Parathyroid adenoma (tissue), 2 donors: ENCODE data around the gene COL4A2.
A peak's percentile ranks its signal among the peaks of the same experiment; 100 is the strongest.

Source experiments
- H2AFZ ChIP-seq: fragments of 300-600 bp; sonication (generic); one replicate; pipeline ENCODE4 v1.7.0; 2017; ENCODE audit warnings: antibody characterized with exemption, mild to moderate bottlenecking
- H3K27ac ChIP-seq: fragments of 300-600 bp; sonication (generic); one replicate; pipeline ENCODE4 v1.7.0; 2017
- H3K27me3 ChIP-seq: fragments of 300-600 bp; sonication (generic); one replicate; pipeline ENCODE4 v1.7.0; 2017; ENCODE audit warnings: low read length; ENCODE audit not compliant: control insufficient read depth, insufficient read depth
- H3K36me3 ChIP-seq: fragments of 300-600 bp; sonication (generic); one replicate; pipeline ENCODE4 v1.7.0; 2017; ENCODE audit warnings: low read length; ENCODE audit not compliant: control insufficient read depth, insufficient read depth
- H3K4me1 ChIP-seq: fragments of 300-600 bp; sonication (generic); one replicate; pipeline ENCODE4 v1.7.0; 2017; ENCODE audit warnings: control low read depth
- H3K4me2 ChIP-seq: fragments of 300-600 bp; sonication (generic); one replicate; pipeline ENCODE4 v1.7.0; 2017; ENCODE audit warnings: low read length
- H3K4me3 ChIP-seq: fragments of 300-600 bp; sonication (generic); one replicate; pipeline ENCODE4 v1.7.0; 2017; ENCODE audit warnings: low read depth, low read length
- H3K79me2 ChIP-seq: fragments of 300-600 bp; sonication (generic); one replicate; pipeline ENCODE4 v1.7.0; 2017; ENCODE audit warnings: control low read depth
- H3K9ac ChIP-seq: fragments of 300-600 bp; sonication (generic); one replicate; pipeline ENCODE4 v1.7.0; 2017; ENCODE audit warnings: mild to moderate bottlenecking
- H3K9me3 ChIP-seq: fragments of 300-600 bp; sonication (generic); one replicate; pipeline ENCODE4 v1.7.0; 2017; ENCODE audit warnings: low read length; ENCODE audit not compliant: control insufficient read depth
- TF ChIP-seq, protein P1 (sequence below): fragments of 300-600 bp; sonication (generic); IDR thresholded peaks from one replicate; pipeline ENCODE4 v1.7.0; 2017; ENCODE audit warnings: antibody characterized with exemption, mild to moderate bottlenecking
- donor health status: primary hyperparathyroidism.

Gene COL4A2

DNA sequence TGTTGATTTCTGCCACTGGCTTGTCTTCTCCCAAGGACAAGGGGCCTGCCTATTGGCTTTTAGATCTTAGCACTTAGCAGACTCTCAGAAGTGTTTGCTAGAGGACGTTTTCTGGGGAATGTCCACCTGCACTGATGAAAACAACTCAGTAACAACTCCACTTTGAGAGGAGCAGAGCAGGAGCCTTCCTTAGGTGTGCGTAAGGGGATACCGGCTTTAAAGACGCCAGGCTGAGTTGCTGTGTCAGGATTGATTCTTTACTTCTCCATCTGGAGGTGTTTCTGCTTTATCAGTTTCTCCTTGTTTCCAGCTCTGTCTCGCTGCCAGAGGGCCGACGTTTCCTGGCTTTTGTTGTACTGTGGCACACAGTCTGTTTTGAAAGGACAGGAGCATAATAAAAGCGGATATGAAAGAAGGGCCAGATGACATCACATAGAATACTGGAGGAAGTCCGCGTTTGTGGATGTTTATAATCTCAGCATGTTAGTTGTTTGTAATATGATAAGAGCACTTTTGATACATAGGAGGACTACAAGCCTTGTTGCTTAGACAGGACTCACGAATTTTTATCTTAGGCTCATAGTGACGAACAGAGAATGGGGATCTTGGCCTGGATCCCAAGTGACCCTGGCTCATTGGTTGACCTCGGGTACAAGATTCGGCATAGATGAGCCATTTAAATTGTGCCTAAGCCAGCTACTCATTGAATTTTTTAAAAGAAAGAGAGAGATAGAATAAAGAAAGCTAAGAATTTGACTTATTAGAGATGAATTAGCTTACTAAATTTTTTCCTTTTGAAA, 34.6 kb downstream of the COL4A2 start:
- no peaks in the 10 kb centered on the region for H3K79me2 ChIP-seq
- H3K9me3 ChIP-seq, result no peaks in the 10 kb centered on the region
- H3K9ac ChIP-seq, result no peak overlapping the region
- H3K36me3 ChIP-seq, result no peaks in the 10 kb centered on the region
- peak overlapping the region; percentile 82 for H3K27ac ChIP-seq
- TF ChIP-seq, protein P1, sequence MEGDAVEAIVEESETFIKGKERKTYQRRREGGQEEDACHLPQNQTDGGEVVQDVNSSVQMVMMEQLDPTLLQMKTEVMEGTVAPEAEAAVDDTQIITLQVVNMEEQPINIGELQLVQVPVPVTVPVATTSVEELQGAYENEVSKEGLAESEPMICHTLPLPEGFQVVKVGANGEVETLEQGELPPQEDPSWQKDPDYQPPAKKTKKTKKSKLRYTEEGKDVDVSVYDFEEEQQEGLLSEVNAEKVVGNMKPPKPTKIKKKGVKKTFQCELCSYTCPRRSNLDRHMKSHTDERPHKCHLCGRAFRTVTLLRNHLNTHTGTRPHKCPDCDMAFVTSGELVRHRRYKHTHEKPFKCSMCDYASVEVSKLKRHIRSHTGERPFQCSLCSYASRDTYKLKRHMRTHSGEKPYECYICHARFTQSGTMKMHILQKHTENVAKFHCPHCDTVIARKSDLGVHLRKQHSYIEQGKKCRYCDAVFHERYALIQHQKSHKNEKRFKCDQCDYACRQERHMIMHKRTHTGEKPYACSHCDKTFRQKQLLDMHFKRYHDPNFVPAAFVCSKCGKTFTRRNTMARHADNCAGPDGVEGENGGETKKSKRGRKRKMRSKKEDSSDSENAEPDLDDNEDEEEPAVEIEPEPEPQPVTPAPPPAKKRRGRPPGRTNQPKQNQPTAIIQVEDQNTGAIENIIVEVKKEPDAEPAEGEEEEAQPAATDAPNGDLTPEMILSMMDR, result no peak
- no peak overlapping the region for H2AFZ ChIP-seq
- peaks cover 3% of the 10 kb centered on the region for H3K27me3 ChIP-seq
- H3K4me1 ChIP-seq, result no peaks in the 10 kb centered on the region
- H3K4me3 ChIP-seq, result no peak overlapping the region
- no peak overlapping the region for H3K4me2 ChIP-seq

DNA sequence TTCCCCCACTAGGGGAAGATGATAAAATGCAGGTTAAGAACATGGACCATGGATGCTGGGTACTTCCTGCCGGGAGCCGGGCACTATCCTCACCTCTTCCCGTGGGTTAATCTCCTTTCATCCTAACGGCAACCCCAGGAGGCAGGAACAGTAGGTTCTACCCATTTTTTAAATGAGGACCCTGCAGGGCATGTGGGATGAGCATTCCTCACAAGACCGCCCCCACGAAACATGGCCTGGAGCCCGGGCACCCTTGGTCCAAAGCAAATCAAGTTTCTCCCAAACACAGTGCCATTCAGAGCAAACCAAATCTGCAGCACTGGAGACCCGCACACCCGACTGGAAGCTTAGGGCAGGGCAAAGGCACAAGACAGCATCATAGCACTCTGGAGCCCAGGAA, 35.4 kb downstream of the COL4A2 start:
- Histone ChIP-seq H3K4me1 (no peaks in the 10 kb centered on the region), H3K9ac (no peak overlapping the region), H3K4me2 (no peak overlapping the region), H3K79me2 (no peaks in the 10 kb centered on the region), H3K9me3 (no peaks in the 10 kb centered on the region), H2AFZ (no peak overlapping the region), H3K4me3 (no peak overlapping the region), H3K27ac (peak overlapping the region; percentile 82), H3K27me3 (peaks cover 3% of the 10 kb centered on the region), H3K36me3 (no peaks in the 10 kb centered on the region)
- TF ChIP-seq, protein P1, result no peak

DNA sequence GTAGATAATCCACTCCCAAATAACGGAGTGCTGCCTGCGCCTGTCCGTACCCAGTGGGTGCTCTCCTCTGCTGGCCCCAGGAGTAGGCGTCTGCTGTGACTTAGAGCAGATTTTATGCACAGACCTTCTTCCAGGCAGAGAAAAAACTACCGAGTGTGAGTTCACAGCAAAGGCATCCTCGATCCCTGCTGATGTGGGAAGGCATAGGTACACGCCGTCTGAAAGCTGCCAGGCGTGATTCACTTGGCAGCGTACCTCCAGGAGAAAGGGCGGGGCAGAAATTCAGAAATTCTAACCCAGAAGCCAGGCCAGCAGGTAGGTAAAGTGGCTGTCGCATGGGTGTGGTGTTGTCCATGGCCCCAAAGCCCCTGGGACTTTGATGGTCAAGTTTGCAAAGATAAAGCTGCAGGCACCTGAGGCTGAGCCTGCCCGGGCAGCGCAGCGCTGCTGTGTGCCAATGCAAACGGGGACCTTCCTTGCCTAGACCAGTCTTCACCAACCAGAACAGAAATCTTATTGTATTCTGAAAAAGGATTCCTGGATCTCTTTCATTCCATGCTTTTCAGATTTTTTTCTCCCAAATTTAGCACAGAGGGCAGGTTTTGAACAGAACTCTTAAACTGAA, 36.3 kb downstream of the COL4A2 start:
- no peak overlapping the region for H3K9ac ChIP-seq
- H3K4me3 ChIP-seq, result no peak overlapping the region
- no peaks in the 10 kb centered on the region for H3K79me2 ChIP-seq
- TF ChIP-seq, protein P1, result no peak
- no peaks in the 10 kb centered on the region for H3K36me3 ChIP-seq
- no peak overlapping the region for H3K4me2 ChIP-seq
- no peaks in the 10 kb centered on the region for H3K4me1 ChIP-seq
- peaks cover 3% of the 10 kb centered on the region for H3K27me3 ChIP-seq
- no peak overlapping the region for H2AFZ ChIP-seq
- H3K27ac ChIP-seq, result no peak overlapping the region
- no peaks in the 10 kb centered on the region for H3K9me3 ChIP-seq

GRCh38 chr13:110344320-110344719, 37.2 kb downstream of the COL4A2 start:
- Histone ChIP-seq H3K9me3 (no peaks in the 10 kb centered on the region), H3K4me2 (no peak overlapping the region), H3K9ac (no peak overlapping the region), H3K27me3 (peaks cover 3% of the 10 kb centered on the region), H3K4me1 (no peaks in the 10 kb centered on the region), H2AFZ (no peak overlapping the region), H3K27ac (no peak overlapping the region), H3K36me3 (no peaks in the 10 kb centered on the region), H3K79me2 (no peaks in the 10 kb centered on the region), H3K4me3 (no peak overlapping the region)
- TF ChIP-seq, protein P1, result no peak
